H1 (cell line): Measurements from ENCODE around the gene CNTN6.

Source experiments
- BCL11A ChIP-seq, 2 experiments: IDR thresholded peaks; one replicate each; pipeline ENCODE4 v1.6.1; 2011; ENCODE audit warnings: low read depth in 2 of 2, low read length in 2 of 2, mild to moderate bottlenecking in 2 of 2
- KDM1A ChIP-seq: fragments of 200-600, 300-600 bp; sonication (generic); IDR thresholded peaks from 2 replicates; pipeline ENCODE4 v1.7.1; 2016; ENCODE audit warnings: mild to moderate bottlenecking, low read length, borderline replicate concordance
- POLR2A ChIP-seq, 2 experiments: IDR thresholded peaks; 1 replicate in 1 of 2; 2 replicates in 1 of 2; pipeline ENCODE4 v1.6.1; 2011; ENCODE audit warnings: low read depth in 2 of 2, low read length in 2 of 2, mild to moderate bottlenecking in 2 of 2; ENCODE audit errors: control extremely low read depth in 1 of 2
- RBBP5 ChIP-seq: IDR thresholded peaks from 2 replicates; pipeline ENCODE4 v1.7.1; 2012; ENCODE audit warnings: low read depth, mild to moderate bottlenecking, inconsistent platforms, low read length, moderate library complexity, borderline replicate concordance
- ZNF274 ChIP-seq: IDR thresholded peaks from 2 replicates; pipeline ENCODE4 v1.7.0; 2012; ENCODE audit warnings: low read length, borderline replicate concordance; ENCODE audit errors: extremely low read depth
- TF ChIP-seq, protein P1 (sequence below), 3 experiments: IDR thresholded peaks; 1 replicate in 2 of 3; 2 replicates in 1 of 3; pipeline versions ENCODE4 v1.5.1 to v1.6.1; 2011; ENCODE audit warnings: low read length in 3 of 3, mild to moderate bottlenecking in 3 of 3, inconsistent platforms in 2 of 3, low read depth in 1 of 3, moderate library complexity in 1 of 3; ENCODE audit not compliant: insufficient read depth in 1 of 3; ENCODE audit errors: control extremely low read depth in 1 of 3

DNA sequence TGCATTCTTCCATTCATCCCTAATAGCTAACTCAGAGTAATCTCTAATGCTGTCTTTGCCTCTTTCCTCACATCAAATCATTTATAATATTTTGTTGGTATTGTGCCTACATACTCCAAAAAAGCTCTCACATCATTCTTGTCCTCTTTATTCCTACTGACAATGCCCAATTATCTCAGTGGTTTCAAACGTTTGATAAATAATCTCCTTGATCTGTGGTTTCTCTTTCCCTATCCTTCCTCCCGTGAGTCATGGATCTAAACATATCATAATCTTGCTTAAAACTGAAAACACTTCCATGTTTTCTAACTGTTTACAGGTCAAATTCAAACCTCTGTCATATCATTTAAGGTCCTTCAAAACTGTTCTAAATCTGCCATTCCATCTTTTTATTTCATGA is 115.1 kb downstream of the CNTN6 start:
- TF ChIP-seq, protein P1, sequence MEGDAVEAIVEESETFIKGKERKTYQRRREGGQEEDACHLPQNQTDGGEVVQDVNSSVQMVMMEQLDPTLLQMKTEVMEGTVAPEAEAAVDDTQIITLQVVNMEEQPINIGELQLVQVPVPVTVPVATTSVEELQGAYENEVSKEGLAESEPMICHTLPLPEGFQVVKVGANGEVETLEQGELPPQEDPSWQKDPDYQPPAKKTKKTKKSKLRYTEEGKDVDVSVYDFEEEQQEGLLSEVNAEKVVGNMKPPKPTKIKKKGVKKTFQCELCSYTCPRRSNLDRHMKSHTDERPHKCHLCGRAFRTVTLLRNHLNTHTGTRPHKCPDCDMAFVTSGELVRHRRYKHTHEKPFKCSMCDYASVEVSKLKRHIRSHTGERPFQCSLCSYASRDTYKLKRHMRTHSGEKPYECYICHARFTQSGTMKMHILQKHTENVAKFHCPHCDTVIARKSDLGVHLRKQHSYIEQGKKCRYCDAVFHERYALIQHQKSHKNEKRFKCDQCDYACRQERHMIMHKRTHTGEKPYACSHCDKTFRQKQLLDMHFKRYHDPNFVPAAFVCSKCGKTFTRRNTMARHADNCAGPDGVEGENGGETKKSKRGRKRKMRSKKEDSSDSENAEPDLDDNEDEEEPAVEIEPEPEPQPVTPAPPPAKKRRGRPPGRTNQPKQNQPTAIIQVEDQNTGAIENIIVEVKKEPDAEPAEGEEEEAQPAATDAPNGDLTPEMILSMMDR (IDR thresholded peaks at IDR 0.05; ENCODE audit: control extremely low read depth in 1 of 3, insufficient read depth in 1 of 3, low read depth in 1 of 3, low read length in 3 of 3), result no peak
- TF ChIP-seq RBBP5 (no peak), KDM1A (no peak), POLR2A (IDR thresholded peaks at IDR 0.05; ENCODE audit: control extremely low read depth in 1 of 2, low read depth in 2 of 2, low read length in 2 of 2) (no peak), BCL11A (IDR thresholded peaks at IDR 0.05; ENCODE audit: low read depth in 2 of 2, low read length in 2 of 2) (no peak), ZNF274 (no peak)
